NOMO-1 treated with DMSO at 0.1 percent for 48 hours (cell line): ENCODE results near the gene ABR.
"Not testable (repeated sequence)": the region's sequence is repeated elsewhere in the genome, so short reads cannot be mapped to it uniquely, and the experiment has no call there.

ENCODE experiments used
- DNase-seq: peaks from one replicate; lab custom pipeline; 2025; ENCODE audit not compliant: unreplicated experiment; lab: John Stamatoyannopoulos, UW

Gene ABR

GRCh38 chr17:1073963-1074625, 105.7 kb downstream of the ABR start:
- not testable (repeated sequence) for DNase-seq

- no peak for DNase-seq
Observed at GRCh38 chr17:1073241-1073962, 106.4 kb downstream of the ABR start.

GRCh38 chr17:1072551-1072961, 107.2 kb downstream of the ABR start:
- no peak for DNase-seq

- no peak for DNase-seq
Observed at GRCh38 chr17:1071103-1071825, 108.5 kb downstream of the ABR start.

- no peak for DNase-seq
Observed at GRCh38 chr17:1070411-1070810, 109.4 kb downstream of the ABR start.

- no peak for DNase-seq
Observed at GRCh38 chr17:1069847-1070246, 109.9 kb downstream of the ABR start.

- no peak for DNase-seq
Observed at GRCh38 chr17:1068356-1068755, 111.4 kb downstream of the ABR start.

- DNase-seq, result no peak
Observed at GRCh38 chr17:1067282-1067956, 112.4 kb downstream of the ABR start.

GRCh38 chr17:1065416-1065815, 114.4 kb downstream of the ABR start:
- DNase-seq, result not testable (repeated sequence)

GRCh38 chr17:1060991-1061390, 118.8 kb downstream of the ABR start:
- no peak for DNase-seq

- no peak for DNase-seq
Observed at GRCh38 chr17:1059131-1059795, 120.5 kb downstream of the ABR start.

GRCh38 chr17:1058423-1059130, 121.2 kb downstream of the ABR start:
- DNase-seq, result peak; percentile 51

- DNase-seq, result no peak
Observed at GRCh38 chr17:1056761-1057160, 123.0 kb downstream of the ABR start.

GRCh38 chr17:1055751-1056645, 123.8 kb downstream of the ABR start:
- DNase-seq, result no peak

GRCh38 chr17:1055231-1055630, 124.5 kb downstream of the ABR start:
- DNase-seq, result no peak

GRCh38 chr17:1054656-1055055, 125.1 kb downstream of the ABR start:
- DNase-seq, result no peak

GRCh38 chr17:1053661-1054360, 126.0 kb downstream of the ABR start:
- no peak for DNase-seq

- no peak for DNase-seq
Observed at GRCh38 chr17:1050996-1051925, 128.5 kb downstream of the ABR start.
